A549 (cell line): ENCODE results near the gene FLG.

Source experiments
- CEBPB ChIP-seq, 2 experiments: fragments of >200 bp in 1 of 2; sonication (Bioruptor Twin) in 1 of 2; formaldehyde crosslinking in 1 of 2; IDR thresholded peaks; 2 replicates each; pipeline ENCODE4 v1.6.1; 2012 to 2016
- E2F6 ChIP-seq: IDR thresholded peaks from 2 replicates; pipeline ENCODE4 v1.6.1; 2012; ENCODE audit warnings: low read depth, borderline replicate concordance
- ESRRA ChIP-seq: fragments of 150-350 bp; IDR thresholded peaks from 2 replicates; pipeline ENCODE4 v1.6.1; 2014; ENCODE audit warnings: mild to moderate bottlenecking, low read length, borderline replicate concordance
- JUN ChIP-seq, 2 experiments: fragments of >200 bp; sonication (Bioruptor Twin); formaldehyde crosslinking; IDR thresholded peaks; 2 replicates in 1 of 2; 3 replicates in 1 of 2; pipeline ENCODE4 v1.6.1; 2016 to 2017
- MAZ ChIP-seq: fragments of 150-350 bp; IDR thresholded peaks from 2 replicates; pipeline ENCODE4 v1.6.1; 2014; ENCODE audit warnings: antibody characterized with exemption, low read depth, low read length, borderline replicate concordance
- RAD21 ChIP-seq, 2 experiments: fragments of >200 bp in 1 of 2; sonication (Bioruptor Twin) in 1 of 2; formaldehyde crosslinking in 1 of 2; IDR thresholded peaks in 1 of 2; conservative IDR thresholded peaks in 1 of 2; 2 replicates in 1 of 2; 3 replicates in 1 of 2; pipeline ENCODE4 v1.6.1; 2012 to 2018; ENCODE audit warnings: inconsistent platforms in 1 of 2
- SREBF2 ChIP-seq: fragments of 450-650 bp; IDR thresholded peaks from 2 replicates; pipeline ENCODE4 v1.6.1; 2014; ENCODE audit warnings: mild to moderate bottlenecking, moderate library complexity
- USF2 ChIP-seq: fragments of 450-650 bp; IDR thresholded peaks from 2 replicates; pipeline ENCODE4 v1.6.1; 2014; ENCODE audit warnings: antibody characterized with exemption
- TF ChIP-seq, protein P1 (sequence below): fragments of >200 bp; sonication (Bioruptor Twin); formaldehyde crosslinking; IDR thresholded peaks from 3 replicates; pipeline ENCODE4 v1.5.1; 2016
- TF ChIP-seq, protein P2 (sequence below): IDR thresholded peaks from 2 replicates; pipeline ENCODE4 v1.6.1; 2012

- TF ChIP-seq, protein P1, sequence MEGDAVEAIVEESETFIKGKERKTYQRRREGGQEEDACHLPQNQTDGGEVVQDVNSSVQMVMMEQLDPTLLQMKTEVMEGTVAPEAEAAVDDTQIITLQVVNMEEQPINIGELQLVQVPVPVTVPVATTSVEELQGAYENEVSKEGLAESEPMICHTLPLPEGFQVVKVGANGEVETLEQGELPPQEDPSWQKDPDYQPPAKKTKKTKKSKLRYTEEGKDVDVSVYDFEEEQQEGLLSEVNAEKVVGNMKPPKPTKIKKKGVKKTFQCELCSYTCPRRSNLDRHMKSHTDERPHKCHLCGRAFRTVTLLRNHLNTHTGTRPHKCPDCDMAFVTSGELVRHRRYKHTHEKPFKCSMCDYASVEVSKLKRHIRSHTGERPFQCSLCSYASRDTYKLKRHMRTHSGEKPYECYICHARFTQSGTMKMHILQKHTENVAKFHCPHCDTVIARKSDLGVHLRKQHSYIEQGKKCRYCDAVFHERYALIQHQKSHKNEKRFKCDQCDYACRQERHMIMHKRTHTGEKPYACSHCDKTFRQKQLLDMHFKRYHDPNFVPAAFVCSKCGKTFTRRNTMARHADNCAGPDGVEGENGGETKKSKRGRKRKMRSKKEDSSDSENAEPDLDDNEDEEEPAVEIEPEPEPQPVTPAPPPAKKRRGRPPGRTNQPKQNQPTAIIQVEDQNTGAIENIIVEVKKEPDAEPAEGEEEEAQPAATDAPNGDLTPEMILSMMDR, result no peak
- TF ChIP-seq, protein P2, sequence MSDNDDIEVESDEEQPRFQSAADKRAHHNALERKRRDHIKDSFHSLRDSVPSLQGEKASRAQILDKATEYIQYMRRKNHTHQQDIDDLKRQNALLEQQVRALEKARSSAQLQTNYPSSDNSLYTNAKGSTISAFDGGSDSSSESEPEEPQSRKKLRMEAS, result no peak
- TF ChIP-seq USF2 (no peak), CEBPB (IDR thresholded peaks at IDR 0.05) (no peak), JUN (IDR thresholded peaks at IDR 0.05) (no peak), MAZ (no peak), RAD21 (conservative IDR thresholded peaks at IDR 0.05 in 1 of 2, IDR thresholded peaks at IDR 0.05 in 1 of 2) (no peak), E2F6 (no peak), SREBF2 (no peak), ESRRA (no peak)
Observed at GRCh38 chr1:152313970-152314369, 11.1 kb downstream of the FLG start.
